GM18520 (cell line): ENCODE data around the gene TNFRSF8.
"Not testable (repeated sequence)": the region's sequence is repeated elsewhere in the genome, so short reads cannot be mapped to it uniquely, and the experiment has no call there.

Experiments used
- ATAC-seq: cut with Tn5 transposase; IDR thresholded peaks from one replicate; pipeline ENCODE4 v1.9.1; 2021; ENCODE audit not compliant: unreplicated experiment

Gene TNFRSF8

GRCh38 chr1:12083766-12084165 lies 20.7 kb downstream of the TNFRSF8 start:
- no peak for ATAC-seq

- ATAC-seq: no peak
Measured at GRCh38 chr1:12085643-12086260, 22.6 kb downstream of the TNFRSF8 start.

GRCh38 chr1:12087797-12088314 lies 24.8 kb downstream of the TNFRSF8 start:
- no peak for ATAC-seq

- ATAC-seq: no peak
Measured at GRCh38 chr1:12088607-12089006, 25.5 kb downstream of the TNFRSF8 start.

DNA sequence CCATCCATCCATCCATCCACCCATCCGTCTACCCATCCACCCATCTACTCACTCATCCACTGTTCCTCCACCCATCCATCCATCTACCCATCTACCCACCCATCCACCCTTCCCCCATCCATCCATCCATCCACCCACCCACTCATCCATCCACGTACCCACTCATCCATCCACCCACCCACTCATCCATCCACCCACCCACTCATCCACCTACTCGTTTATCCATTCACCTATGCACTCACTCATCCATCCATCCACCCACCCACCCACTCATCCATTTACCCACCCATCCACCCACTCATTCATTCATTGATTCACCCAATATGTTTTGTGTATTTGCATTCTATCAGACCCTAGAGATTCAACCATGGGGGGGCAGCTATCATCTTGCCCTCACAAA lies 27.2 kb downstream of the TNFRSF8 start:
- no peak for ATAC-seq

- ATAC-seq: no peak
Measured at GRCh38 chr1:12091191-12091590, 28.1 kb downstream of the TNFRSF8 start.

GRCh38 chr1:12094180-12094579 lies 31.1 kb downstream of the TNFRSF8 start:
- ATAC-seq: no peak

- ATAC-seq: no peak
Measured at GRCh38 chr1:12095452-12096263, 32.6 kb downstream of the TNFRSF8 start.

DNA sequence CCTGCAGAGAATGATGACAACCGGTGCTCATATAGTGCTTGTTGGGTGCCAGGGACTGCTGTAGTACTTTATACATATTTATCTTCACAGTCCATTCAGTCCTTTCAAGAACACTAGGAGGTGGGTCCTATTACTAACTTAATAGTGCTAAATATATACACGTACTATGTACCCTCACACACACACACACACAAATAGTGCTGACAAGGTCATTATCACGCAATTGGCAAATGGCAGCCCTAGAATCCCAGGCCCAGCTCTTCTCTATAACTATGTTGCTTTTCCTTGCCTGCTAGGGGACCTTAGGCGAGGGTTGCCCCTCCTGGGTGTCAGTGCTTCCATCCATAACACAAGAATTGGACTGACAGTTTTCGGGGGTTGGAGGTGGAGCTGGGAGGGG lies 33.5 kb downstream of the TNFRSF8 start:
- ATAC-seq: no peak

GRCh38 chr1:12097321-12097720 lies 34.2 kb downstream of the TNFRSF8 start:
- no peak for ATAC-seq

GRCh38 chr1:12098786-12099185 lies 35.7 kb downstream of the TNFRSF8 start:
- no peak for ATAC-seq

- ATAC-seq: no peak
Measured at GRCh38 chr1:12099610-12100009, 36.5 kb downstream of the TNFRSF8 start.

DNA sequence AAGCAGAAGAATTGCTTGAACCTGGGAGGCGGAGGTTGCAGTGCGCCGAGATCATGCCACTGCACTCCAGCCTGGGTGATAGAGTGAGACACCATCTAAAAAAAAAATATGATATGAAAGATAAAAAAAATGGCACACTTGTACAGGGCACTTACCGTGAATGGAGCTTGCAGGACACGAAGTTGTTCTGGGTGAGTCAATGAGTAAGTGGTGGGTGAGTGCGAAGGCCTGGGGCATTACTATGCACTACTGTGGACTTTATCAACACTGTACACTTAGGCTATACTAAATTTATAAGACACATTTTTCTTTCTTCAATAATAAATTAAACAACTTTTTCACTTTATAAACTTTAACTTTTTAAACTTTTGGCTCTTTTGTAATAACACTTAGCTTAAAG lies 37.0 kb downstream of the TNFRSF8 start:
- no peak for ATAC-seq

DNA sequence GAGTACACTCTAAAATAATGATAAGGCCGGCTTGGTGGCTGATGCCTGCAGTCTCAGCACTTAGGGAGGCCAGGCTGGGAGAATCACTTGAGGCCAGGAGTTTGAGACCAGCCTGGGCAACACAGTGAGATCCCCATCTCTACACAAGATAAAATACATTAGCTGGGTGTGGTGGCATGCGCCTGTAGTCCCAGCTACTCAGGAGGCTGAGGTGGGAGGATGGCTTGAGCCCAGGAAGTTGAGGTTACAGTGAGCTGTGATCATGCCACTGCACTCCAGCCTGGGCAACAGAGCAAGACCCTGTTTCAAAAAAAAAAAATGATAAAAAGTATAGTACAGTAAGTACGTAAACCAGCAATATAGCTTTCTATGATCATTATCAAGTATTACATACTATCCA lies 38.0 kb downstream of the TNFRSF8 start:
- ATAC-seq: not testable (repeated sequence)

DNA sequence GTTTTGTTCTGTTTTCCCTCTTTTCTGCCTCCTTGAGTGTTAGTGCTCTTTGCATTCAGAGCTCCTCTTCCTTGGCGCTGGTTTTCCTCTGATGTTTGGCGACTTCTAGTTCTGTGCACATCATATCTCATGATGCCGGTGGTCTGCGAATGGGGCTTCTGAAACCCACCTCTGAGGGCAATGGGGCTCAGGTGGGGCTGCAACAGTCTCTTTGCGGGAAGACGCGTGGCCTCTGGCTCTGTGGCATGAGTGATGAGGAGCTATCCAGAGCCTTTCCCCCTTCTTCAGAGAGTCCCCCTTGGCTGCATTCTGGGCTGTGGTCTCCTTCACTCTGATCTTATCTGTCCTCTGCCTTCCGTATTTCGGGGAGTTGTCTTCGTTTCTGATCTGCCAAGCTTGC lies 39.0 kb downstream of the TNFRSF8 start:
- ATAC-seq: no peak

GRCh38 chr1:12104417-12104816 lies 41.3 kb downstream of the TNFRSF8 start:
- ATAC-seq: no peak

- no peak for ATAC-seq
Measured at GRCh38 chr1:12106153-12106552, 43.0 kb downstream of the TNFRSF8 start.

- ATAC-seq: not testable (repeated sequence)
Measured at GRCh38 chr1:12106861-12107260, 43.8 kb downstream of the TNFRSF8 start.

DNA sequence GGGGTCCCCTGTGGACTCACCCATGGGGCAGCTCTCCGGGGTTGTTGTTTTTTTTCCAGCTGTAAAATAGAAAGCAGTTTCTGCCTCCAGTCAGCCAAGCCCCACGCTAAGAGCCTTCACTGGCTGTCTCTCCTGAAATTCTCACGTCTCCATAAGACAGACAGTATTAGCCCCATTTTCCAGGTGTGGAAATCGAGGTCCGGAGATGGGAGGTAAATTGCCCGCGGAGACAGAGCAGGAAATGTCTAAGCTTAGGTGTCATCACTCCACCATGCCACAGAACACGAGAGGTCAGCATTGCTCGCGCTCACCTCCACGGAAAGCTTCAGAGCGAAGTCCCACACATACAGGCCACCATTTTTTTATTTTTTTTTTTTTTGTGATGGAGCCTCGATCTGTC lies 44.6 kb downstream of the TNFRSF8 start:
- ATAC-seq: no peak

GRCh38 chr1:12109901-12110300 lies 46.8 kb downstream of the TNFRSF8 start:
- ATAC-seq: no peak

DNA sequence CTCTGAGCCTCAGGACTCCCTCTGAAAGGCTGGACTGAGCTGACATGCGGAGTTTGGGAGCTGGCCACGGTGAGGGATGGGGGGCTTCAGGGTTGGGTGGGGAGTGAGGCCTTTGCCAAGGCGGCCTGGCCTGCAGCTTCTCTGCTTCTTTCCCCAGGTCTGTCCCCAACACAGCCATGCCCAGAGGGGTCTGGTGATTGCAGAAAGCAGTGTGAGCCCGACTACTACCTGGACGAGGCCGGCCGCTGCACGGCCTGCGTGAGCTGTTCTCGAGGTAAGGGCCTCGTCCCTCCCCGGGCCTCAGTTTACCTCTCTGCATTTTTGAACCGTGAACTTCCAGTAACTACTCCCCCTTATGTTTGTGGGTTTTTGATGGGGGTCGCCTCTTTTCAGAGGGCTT lies 48.6 kb downstream of the TNFRSF8 start:
- no peak for ATAC-seq

DNA sequence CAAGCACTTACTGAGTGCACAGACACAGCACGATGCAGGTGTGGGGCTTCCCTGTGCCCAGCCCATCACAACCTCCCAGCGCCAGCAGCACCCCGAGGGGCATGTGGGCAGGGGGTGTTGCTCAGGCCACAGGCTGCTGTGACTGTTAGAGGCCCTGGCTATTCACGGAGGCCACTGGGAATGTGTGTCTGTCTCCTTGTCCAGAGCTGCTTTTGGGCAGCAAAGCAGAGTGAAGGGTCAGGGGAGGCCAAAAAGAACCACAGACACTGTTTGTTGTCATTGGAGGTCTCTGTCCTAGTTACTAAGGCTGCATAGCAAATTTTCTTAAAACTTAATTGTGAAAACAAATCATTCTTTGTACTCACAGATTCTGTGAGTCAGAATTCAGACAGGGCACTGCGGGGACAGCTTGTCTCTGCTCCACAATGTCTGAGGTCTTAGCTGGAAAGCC lies 49.6 kb downstream of the TNFRSF8 start:
- ATAC-seq: no peak
